ENCODE data around the gene ACBD4.

Gene ACBD4, protein sequence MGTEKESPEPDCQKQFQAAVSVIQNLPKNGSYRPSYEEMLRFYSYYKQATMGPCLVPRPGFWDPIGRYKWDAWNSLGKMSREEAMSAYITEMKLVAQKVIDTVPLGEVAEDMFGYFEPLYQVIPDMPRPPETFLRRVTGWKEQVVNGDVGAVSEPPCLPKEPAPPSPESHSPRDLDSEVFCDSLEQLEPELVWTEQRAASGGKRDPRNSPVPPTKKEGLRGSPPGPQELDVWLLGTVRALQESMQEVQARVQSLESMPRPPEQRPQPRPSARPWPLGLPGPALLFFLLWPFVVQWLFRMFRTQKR

GRCh38 chr17:45135192-45135977, at the start of gene ACBD4:
Gene ACBD4 (plus strand): TSS chr17:45135687. CDS start chr17:45136145, 458 bp downstream.
- H3K4me3 ChIP-seq (replicated peaks; ENCODE audit: low read depth, low read length) = peak within 1 kb of the TSS; percentile 68
- TF ChIP-seq CTCF (IDR thresholded peaks at IDR 0.05; ENCODE audit: low read length, missing control alignments) = no peak
- DNase-seq (ENCODE audit: low read depth) = peak; percentile 99

GRCh38 chr17:45086391-45086790, 49.1 kb upstream of the ACBD4 start:
- H3K4me3 ChIP-seq (replicated peaks; ENCODE audit: low read depth, low read length) = no peak overlapping the region
- no peak for TF ChIP-seq CTCF (IDR thresholded peaks at IDR 0.05; ENCODE audit: low read length, missing control alignments)
- no peak for DNase-seq (ENCODE audit: low read depth)

GRCh38 chr17:45086865-45087503, 48.5 kb upstream of the ACBD4 start:
- H3K4me3 ChIP-seq (replicated peaks; ENCODE audit: low read depth, low read length) = no peak overlapping the region
- DNase-seq (ENCODE audit: low read depth) = no peak
- no peak for TF ChIP-seq CTCF (IDR thresholded peaks at IDR 0.05; ENCODE audit: low read length, missing control alignments)

- no peak for DNase-seq (ENCODE audit: low read depth)
- no peak overlapping the region for H3K4me3 ChIP-seq (replicated peaks; ENCODE audit: low read depth, low read length)
- no peak for TF ChIP-seq CTCF (IDR thresholded peaks at IDR 0.05; ENCODE audit: low read length, missing control alignments)
These were observed 47.9 kb upstream of the ACBD4 start for GRCh38 chr17:45087504-45087975.

GRCh38 chr17:45087978-45088377, 47.5 kb upstream of the ACBD4 start:
- TF ChIP-seq CTCF (IDR thresholded peaks at IDR 0.05; ENCODE audit: low read length, missing control alignments) = no peak
- DNase-seq (ENCODE audit: low read depth) = no peak
- H3K4me3 ChIP-seq (replicated peaks; ENCODE audit: low read depth, low read length) = no peak overlapping the region

- no peak for DNase-seq (ENCODE audit: low read depth)
- TF ChIP-seq CTCF (IDR thresholded peaks at IDR 0.05; ENCODE audit: low read length, missing control alignments) = no peak
- H3K4me3 ChIP-seq (replicated peaks; ENCODE audit: low read depth, low read length) = no peak overlapping the region
These were observed 46.7 kb upstream of the ACBD4 start for GRCh38 chr17:45088741-45089140.

Data from fibroblast of pulmonary artery (primary cell).